Erythroblast (primary cell): ENCODE data around the gene CBLC.

Experiments used
- DNase-seq, 2 experiments: peaks; one replicate each; lab custom pipeline; 2025; lab: John Stamatoyannopoulos, UW
- GATA1 ChIP-seq: IDR thresholded peaks from 2 replicates; pipeline ENCODE4 v1.6.1; 2011; ENCODE audit warnings: low read depth, mild to moderate bottlenecking, control low read depth, low read length, moderate library complexity
- POLR2A ChIP-seq: IDR thresholded peaks from 2 replicates; pipeline ENCODE4 v1.6.1; 2011; ENCODE audit warnings: mild to moderate bottlenecking, low read length

The CBLC gene

DNA sequence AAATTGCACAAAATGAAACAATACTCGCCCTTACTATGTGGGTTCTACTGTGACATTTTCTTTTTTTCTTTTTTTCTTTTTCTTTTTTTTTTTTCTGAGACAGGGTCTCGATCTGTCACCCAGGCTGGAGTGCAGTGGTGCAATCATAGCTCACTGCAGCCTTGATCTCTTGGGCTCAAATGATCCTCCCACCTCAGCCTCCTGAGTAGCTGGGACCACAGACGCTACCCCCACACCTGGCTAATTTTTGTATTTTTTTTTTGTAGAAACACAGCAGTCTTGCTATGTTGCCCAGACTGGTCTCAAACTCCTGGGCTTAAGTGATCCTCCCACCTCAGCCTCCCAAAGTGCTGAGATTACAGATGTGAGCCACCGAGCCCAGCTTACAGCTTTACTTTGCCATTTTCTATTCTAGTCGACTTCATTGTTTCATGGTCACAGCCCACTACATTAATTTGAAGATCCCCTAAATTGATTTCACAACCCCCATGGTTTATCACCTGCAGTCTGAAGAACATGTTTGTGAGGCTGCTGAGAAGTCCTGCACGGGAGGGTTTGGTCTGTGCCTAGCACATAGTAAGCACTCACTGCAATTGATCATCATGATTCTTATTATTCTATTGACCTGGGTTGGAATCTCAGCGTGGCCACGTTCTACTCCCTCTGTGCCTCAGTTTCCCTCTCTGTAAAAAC lies 25.4 kb upstream of the CBLC start:
- no peak for DNase-seq
- TF ChIP-seq GATA1 (no peak), POLR2A (no peak)

DNA sequence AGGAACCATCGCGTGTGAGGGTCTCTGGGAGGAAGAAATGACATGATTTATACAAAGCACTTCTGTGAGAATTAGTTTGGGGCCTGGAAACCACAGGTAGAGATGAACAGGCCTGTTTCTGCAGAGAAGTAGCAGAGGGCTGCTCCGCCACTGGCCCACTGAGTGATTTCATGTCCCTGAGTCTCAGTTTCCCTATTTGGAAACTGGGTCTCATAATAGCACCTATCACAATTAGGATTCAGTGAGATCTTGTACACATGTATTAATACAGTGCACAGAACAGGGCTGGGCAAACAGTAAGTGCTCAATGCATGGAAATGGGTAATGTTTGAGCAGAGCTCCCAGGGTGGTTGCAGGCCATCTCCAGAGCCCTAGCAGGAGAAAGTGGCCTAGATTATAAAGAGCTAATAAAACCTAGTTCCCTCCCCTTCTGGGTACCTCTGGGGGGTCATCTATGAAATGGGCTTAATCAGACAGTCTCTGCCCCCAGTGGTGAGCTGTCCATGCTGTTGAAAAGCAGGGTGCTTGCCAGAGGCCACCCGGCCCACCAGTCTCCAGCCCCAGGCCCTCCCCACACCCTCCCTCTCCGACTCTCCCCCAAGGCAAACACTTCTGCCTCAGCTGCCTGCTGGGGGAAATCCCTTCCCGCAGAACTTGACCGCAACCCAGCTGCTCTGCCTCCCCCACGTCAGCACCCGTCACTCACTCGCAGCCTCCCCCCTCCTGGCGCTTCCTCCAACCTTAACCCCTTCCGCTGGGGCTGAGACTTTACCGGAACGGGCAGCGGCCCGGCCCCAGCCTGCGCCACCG lies 24.7 kb upstream of the CBLC start:
- no peak for TF ChIP-seq GATA1
- TF ChIP-seq POLR2A: no peak
- peak; percentile 53 to 54 for DNase-seq

DNA sequence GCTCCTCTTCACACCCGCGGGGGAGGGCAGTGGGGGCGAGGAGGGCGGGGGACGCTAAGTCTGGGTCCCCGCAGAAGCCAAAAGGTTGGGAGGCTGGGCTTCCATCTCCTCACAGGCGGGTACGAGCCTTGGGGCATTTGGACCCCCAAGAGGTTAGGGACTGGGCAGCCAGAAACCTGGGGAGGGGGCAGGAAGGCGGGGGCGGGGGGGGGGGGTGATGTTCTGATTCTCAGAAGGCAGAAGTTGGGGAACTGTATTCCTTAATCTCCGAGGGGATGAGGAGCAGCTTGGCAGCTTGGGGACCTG lies 24.1 kb upstream of the CBLC start:
- no peak for TF ChIP-seq POLR2A
- no peak for TF ChIP-seq GATA1
- no peak for DNase-seq

DNA sequence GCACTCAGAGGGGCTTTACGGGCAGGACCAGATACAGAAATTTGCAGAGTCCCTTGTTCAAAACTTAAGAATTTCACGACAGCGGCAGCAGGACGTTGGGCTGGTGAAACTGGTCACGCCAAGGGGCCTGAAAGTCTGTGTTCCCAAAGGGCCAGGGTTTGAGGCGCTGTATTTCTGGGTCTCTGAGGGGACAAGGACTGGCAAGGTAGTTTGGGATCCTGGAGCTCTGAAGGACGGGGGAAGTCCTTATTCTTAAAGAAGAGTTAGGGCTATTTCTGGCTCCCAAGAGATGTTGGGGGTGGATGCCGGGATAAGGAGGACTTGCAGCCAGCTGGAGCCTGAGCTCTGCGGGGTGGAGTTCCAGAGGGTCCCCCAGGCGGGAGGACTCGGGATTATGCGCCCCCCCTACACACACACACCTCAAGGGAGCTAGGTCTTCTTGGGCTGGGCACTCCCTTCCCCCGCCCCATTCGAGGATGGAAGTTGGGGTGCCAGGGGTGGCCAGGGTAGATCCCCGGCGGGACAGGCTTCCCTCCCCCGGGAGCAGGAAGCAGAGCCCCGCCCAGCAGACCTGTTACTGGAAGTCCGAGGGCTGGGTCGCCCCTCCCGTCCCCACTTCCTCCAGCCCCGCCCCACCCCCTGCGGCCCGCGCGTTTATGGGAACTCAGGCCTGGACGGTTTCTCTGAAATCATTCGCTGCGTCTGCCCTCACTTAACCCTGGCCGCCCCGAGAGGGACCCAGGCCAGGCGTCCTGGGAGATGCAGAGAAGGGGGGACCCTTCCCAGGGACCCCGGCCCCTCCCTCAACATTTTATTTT lies 23.5 kb upstream of the CBLC start:
- peak; percentile 32 to 51 for DNase-seq
- TF ChIP-seq GATA1: no peak

DNA sequence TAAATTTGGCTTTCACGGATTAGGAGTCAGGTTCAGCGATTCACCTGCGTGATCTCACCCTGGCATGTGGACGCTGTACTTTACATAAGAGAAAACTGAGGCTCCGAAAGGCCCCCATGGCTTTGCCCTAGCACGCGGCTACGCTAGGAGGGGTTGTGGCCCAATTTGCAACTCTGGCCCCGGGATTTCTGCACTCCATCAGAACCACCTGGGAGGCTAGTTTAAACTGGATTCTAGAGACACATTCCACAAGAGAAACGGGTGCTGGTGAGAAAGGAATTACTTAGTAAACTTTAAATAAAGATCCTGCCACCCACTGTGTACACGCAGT lies 23.0 kb upstream of the CBLC start:
- TF ChIP-seq POLR2A (no peak), GATA1 (no peak)
- no peak for DNase-seq

DNA sequence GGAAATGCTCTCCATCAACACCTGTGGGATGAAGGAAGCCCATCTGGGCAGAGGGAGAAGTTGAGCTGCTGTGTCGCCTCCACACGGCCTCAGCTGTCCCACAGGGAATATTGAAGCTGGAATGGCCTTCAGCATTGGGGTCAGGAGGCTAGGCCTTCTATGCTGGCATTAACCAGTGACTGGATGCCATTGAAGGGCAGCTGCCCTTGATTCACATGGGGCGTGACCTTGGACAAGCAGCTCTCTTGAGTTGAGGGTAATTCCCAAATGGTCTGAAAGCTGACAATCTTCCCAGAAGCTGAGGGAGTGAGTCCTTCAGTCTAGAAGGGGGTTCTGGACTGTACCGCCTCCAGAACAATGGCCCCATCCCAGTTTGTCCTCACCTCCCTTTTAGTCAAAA lies 22.5 kb upstream of the CBLC start:
- TF ChIP-seq POLR2A (no peak), GATA1 (no peak)
- DNase-seq: no peak

DNA sequence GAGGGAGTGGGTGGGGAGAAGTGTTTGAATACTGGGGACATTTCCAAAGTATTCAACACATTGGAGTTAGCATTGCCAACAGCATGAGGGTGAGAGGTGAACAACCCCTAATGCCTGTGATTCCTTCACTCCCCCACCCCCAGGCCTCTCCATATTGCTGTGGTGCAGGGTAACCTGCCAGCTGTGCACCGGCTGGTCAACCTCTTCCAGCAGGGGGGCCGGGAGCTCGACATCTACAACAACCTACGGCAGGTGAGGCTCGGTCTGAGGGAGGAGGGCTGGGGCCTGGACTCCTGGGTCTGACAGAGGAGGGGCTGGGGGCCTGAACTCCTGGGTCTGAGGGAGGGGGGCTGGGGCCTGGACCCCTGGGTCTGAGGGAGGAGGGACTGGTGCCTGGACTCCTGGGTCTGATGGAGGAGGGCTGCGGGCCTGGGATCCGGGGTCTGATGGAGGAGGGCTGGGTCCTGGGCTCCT lies 21.6 kb upstream of the CBLC start:
- TF ChIP-seq POLR2A: no peak
- no peak for DNase-seq

DNA sequence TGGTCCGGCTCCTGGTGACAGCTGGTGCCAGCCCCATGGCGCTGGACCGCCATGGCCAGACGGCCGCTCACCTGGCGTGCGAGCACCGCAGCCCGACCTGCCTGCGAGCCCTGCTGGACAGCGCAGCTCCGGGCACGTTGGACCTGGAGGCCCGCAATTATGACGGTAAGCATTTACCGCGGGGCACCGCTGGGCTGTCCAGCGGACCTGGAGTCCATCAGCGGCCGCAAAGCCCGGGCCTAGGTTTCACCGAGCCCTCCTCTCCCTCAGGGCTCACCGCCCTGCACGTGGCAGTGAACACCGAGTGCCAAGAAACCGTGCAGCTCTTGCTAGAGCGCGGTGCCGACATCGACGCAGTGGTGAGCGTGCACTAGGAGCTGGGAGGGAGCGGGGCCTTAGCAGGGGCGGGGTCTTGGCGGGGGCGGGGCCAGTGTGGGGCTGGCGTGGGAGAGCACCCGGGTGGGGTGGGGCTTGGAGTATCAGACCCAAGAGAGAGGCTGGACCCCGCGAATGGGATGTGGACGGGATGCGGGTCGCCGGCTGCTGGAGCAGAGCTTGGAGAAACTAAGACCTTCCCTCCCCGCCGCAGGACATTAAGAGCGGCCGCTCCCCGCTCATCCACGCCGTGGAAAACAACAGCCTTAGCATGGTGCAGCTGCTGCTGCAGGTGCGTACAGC lies 20.5 kb upstream of the CBLC start:
- no peak for DNase-seq
- no peak for TF ChIP-seq POLR2A
- TF ChIP-seq GATA1: no peak

DNA sequence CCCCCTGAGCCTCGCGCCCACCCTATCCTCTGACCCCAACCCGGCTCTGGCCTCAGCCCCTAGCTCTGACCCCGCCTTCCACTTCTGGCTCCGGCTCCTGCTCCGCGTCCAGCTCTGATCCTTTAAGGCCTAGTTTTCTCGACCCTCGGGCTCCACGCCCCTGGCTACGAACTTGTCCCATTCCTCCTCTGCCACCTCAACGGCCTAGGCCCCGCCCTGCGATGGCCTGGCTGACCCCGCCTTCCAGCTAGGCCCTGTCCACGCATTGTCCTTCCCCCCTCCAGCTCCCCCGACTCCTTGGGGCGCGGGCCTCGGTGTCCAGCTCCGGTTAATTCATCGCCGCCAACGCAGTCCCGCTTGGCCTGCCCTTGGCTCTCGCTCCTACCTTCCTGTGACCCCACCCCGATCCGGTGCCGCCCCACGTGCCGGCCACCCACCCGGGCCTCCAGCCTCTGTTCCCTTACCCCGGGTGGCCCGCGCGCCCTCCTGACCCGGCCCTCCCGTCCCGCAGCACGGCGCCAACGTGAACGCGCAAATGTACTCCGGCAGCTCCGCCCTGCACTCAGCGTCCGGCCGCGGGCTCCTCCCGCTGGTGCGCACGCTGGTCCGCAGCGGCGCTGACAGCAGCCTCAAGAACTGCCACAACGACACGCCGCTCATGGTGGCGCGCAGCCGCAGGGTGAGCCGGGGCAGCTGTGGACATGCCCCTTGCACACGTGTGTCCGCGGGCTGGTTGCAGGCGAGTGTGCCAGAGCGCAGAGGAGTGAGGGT lies 19.8 kb upstream of the CBLC start:
- no peak for TF ChIP-seq GATA1
- no peak for TF ChIP-seq POLR2A
- DNase-seq: no peak

DNA sequence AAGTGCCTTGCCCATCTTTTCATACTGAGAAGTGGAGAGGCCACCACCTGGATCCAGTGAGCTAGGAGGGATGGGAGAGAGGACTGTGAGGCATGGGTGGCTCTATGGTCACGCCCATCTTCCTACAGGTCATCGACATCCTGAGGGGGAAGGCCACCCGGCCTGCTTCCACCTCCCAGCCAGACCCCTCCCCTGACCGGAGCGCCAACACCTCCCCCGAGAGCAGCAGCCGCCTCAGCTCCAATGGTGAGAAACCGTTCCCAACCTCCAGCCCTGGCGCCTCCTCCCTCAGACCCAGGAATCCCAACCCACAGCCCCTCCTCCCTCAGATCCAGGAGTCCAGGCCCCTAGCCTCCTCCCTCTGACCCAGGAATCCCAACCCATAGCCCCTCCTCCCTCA lies 19.1 kb upstream of the CBLC start:
- DNase-seq: no peak
- TF ChIP-seq POLR2A (no peak), GATA1 (no peak)

DNA sequence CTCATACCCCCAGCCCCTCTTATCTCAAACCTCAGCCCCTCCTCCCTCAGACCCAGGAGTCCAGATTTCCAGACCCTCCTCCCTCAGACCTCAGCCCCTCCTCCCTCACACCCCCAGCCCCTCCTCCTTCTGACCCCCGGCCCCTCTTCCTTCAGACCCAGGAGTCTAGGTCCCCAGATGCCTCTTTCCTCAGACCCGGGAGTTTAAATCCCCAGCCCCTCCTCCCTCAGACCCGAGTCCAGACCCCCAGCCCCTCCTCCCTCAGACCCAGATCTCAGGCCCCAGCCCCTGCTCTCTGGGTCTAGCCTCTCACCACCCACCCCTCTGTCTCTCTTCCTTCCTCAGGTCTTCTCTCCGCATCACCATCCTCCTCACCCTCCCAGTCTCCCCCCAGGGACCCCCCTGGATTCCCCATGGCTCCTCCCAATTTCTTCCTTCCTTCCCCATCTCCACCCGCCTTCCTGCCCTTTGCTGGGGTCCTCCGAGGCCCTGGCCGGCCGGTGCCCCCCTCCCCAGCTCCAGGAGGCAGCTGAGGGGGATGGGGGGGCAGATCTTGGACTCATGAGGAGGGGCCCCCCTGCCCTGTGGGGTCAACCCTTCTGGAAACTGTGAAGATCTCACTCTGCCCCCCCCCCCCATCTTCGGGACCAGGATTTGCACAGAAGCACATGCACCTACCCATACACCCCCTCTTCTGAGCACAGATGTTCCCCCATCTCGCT lies 18.4 kb upstream of the CBLC start:
- DNase-seq: no peak
- TF ChIP-seq POLR2A (no peak), GATA1 (no peak)

DNA sequence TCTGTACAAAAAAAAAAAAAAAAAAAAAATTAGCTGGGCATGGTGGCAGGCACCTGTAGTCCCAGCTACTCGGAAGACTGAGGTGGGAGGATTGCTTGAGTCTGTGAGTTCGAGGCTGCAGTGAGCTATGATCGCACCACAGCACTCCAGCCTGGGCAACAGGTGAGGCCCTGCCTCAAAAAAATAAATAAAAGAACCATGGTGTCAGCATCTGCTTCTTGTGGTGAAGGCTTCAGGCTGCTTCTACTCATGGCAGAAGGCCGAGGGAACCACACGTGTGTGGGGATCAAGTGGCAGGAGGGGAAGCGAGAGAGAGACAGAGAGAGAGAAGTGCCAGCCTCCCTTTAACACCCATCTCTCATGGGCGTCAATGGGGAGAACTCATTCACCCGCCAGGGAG lies 15.7 kb upstream of the CBLC start:
- TF ChIP-seq POLR2A (no peak), GATA1 (no peak)
- no peak for DNase-seq
